Measurements from ENCODE around the gene DDHD1. TPM values are rescaled to one million over a fixed set of nuclear protein-coding genes. Genes with fewer than 3 reads are reported as not detected.

The DDHD1 gene
- total RNA-seq, 5 donors from 2014 or later (not counting 1 experiment from before 2014, with no cell fraction given): 36.6 to 69.6 (median 45.4) TPM

DNA sequence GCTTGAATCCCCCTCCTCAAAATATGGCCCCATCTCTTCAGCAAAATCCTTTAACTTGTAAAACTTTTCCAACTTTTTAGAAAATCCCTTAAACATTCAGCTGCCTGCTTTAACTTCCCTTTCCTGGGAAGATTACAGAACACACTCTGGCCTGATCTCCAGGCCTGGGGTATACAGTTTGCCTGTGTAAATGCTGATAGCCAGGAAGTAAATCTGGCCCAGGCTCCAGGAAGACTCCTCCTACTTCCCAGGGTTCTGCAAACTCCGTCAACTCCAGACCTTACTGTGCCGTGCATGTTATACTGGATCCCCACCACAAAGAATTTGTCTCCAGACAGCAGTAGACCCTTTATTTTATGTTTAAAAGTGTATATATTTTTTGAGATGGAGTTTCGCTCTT, 135.3 kb downstream of the DDHD1 start:
- DNase-seq: no peak
- POLR2A ChIA-PET: no interaction called here
- Histone ChIP-seq H3K4me1 (ENCODE audit: control insufficient read depth in 1 of 2, extremely low read depth in 1 of 2, insufficient read depth in 2 of 2, low read length in 2 of 2) (no peaks in the 10 kb centered on the region), H3K36me3 (ENCODE audit: control insufficient read depth in 2 of 2, extremely low read depth in 1 of 2, insufficient read depth in 1 of 2, low read length in 1 of 2) (no peaks in the 10 kb centered on the region), H3K27me3 (replicated peaks in 1 of 2; ENCODE audit: control insufficient read depth in 2 of 2, extremely low read depth in 1 of 2, insufficient read depth in 2 of 2, low read length in 1 of 2) (no peaks in the 10 kb centered on the region), H3K27ac (ENCODE audit: low read length) (no peak overlapping the region), H3K9me3 (no peaks in the 10 kb centered on the region), H3K4me3 (ENCODE audit: control insufficient read depth in 1 of 2, extremely low read depth in 1 of 2, low read length in 1 of 2) (no peak overlapping the region)
- Mint-ChIP-seq H3K27ac (no peak overlapping the region), H3K36me3 (peaks cover 11% of the 10 kb centered on the region), H3K4me1 (no peaks in the 10 kb centered on the region), H3K9me3 (peaks cover 0 to 2% (median 0%) of the 10 kb centered on the region in 3 donors), H3K27me3 (peaks cover 6 to 10% of the 10 kb centered on the region in 2 donors), H3K4me3 (no peak overlapping the region)
- CTCF ChIA-PET: no interaction called here
- no peak for ATAC-seq (replicated peaks in 1 of 4)
- no CpG with 5 or more reads among the region's 3 CpGs for WGBS (ENCODE audit: insufficient coverage)

DNA sequence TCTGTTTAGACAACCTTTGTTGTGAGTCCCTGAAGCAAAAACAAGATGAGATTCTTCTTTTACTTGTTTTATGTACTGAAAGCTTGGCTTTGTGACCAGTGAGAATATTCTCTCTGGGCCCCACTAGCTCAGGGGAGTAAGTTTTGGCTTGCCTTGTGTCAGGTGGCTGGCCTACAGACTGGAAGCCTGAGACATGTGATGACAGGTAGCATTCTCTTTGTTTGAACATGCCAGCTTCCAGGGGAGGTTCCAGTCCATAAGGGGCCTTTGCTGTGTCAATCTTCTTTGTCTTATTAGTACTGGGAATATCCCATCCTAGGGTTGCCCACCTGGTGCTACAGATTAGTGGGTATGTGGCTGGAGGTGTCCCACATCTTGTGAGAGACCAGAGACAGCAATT, 136.2 kb downstream of the DDHD1 start:
- no peak for ATAC-seq (replicated peaks in 1 of 4)
- H3K4me3 Mint-ChIP-seq: no peak overlapping the region
- Histone ChIP-seq H3K36me3 (ENCODE audit: control insufficient read depth in 2 of 2, extremely low read depth in 1 of 2, insufficient read depth in 1 of 2, low read length in 1 of 2) (no peaks in the 10 kb centered on the region), H3K9me3 (no peaks in the 10 kb centered on the region), H3K27ac (ENCODE audit: low read length) (no peak overlapping the region), H3K27me3 (replicated peaks in 1 of 2; ENCODE audit: control insufficient read depth in 2 of 2, extremely low read depth in 1 of 2, insufficient read depth in 2 of 2, low read length in 1 of 2) (no peaks in the 10 kb centered on the region), H3K4me1 (ENCODE audit: control insufficient read depth in 1 of 2, extremely low read depth in 1 of 2, insufficient read depth in 2 of 2, low read length in 2 of 2) (no peaks in the 10 kb centered on the region), H3K4me3 (ENCODE audit: control insufficient read depth in 1 of 2, extremely low read depth in 1 of 2, low read length in 1 of 2) (no peak overlapping the region)
- H3K27me3 Mint-ChIP-seq: peaks cover 6 to 10% of the 10 kb centered on the region in 2 donors
- POLR2A ChIA-PET: no interaction called here
- H3K4me1 Mint-ChIP-seq: no peaks in the 10 kb centered on the region
- H3K36me3 Mint-ChIP-seq: peaks cover 7% of the 10 kb centered on the region
- CTCF ChIA-PET: no interaction called here
- H3K27ac Mint-ChIP-seq: no peak overlapping the region
- peaks cover 0 to 2% (median 0%) of the 10 kb centered on the region in 3 donors for H3K9me3 Mint-ChIP-seq
- no peak for DNase-seq

DNA sequence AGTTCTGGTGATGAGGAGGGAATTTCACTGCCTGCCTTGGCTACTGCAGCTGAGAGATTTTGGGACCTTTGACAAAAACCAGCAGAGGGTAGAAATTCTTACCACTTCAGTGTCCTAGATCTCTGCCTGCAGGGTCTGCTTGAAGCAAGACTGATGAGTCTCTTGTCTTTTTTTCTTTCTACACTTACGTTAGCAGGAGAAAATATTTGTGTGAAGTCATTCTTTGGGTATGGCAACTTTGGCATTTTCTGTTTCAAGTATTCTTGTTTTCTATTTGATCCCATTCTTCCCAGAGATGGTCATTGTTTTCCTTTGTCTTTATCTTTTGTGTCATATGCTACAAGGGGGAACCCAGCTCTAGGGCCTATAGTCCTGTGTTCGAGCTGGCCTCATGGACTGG, 136.6 kb downstream of the DDHD1 start:
- WGBS (ENCODE audit: insufficient coverage): no CpG with 5 or more reads among the region's 2 CpGs
- DNase-seq (no peak), ATAC-seq (replicated peaks in 1 of 4) (no peak)
- H3K27me3 ChIP-seq (replicated peaks in 1 of 2; ENCODE audit: control insufficient read depth in 2 of 2, extremely low read depth in 1 of 2, insufficient read depth in 2 of 2, low read length in 1 of 2): no peaks in the 10 kb centered on the region
- H3K4me1 ChIP-seq (ENCODE audit: control insufficient read depth in 1 of 2, extremely low read depth in 1 of 2, insufficient read depth in 2 of 2, low read length in 2 of 2): no peaks in the 10 kb centered on the region
- no peaks in the 10 kb centered on the region for H3K4me1 Mint-ChIP-seq
- no peaks in the 10 kb centered on the region for H3K36me3 ChIP-seq (ENCODE audit: control insufficient read depth in 2 of 2, extremely low read depth in 1 of 2, insufficient read depth in 1 of 2, low read length in 1 of 2)
- CTCF ChIA-PET: no interaction called here
- H3K4me3 Mint-ChIP-seq: no peak overlapping the region
- H3K27ac Mint-ChIP-seq: no peak overlapping the region
- H3K9me3 Mint-ChIP-seq: peaks cover 0 to 2% (median 0%) of the 10 kb centered on the region in 3 donors
- peaks cover 6 to 10% of the 10 kb centered on the region in 2 donors for H3K27me3 Mint-ChIP-seq
- POLR2A ChIA-PET: no interaction called here
- no peak overlapping the region for H3K27ac ChIP-seq (ENCODE audit: low read length)
- H3K9me3 ChIP-seq: no peaks in the 10 kb centered on the region
- H3K4me3 ChIP-seq (ENCODE audit: control insufficient read depth in 1 of 2, extremely low read depth in 1 of 2, low read length in 1 of 2): no peak overlapping the region
- peaks cover 7% of the 10 kb centered on the region for H3K36me3 Mint-ChIP-seq

DNA sequence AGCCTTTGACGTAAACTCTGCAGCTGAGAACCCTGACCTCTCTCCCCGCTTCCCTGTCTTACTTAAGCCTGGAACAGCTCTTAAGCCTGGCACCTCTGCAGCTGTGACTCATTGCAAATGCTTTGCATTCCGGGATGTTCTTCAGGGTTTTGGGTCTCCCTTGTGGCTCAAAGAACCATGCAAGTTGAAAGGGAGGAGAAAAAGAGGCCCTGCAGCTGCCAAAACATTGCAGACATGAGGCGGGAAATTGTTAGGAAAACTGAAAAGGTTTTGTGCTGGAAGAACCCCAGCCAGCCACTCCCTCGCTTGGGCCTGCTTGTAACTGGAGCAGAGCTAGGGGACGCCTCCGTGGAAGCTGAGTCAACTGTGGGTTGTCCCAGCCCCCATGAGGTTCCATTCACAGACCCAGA, 142.1 kb downstream of the DDHD1 start:
- Histone ChIP-seq H3K4me1 (ENCODE audit: control insufficient read depth in 1 of 2, extremely low read depth in 1 of 2, insufficient read depth in 2 of 2, low read length in 2 of 2) (no peaks in the 10 kb centered on the region), H3K4me3 (ENCODE audit: control insufficient read depth in 1 of 2, extremely low read depth in 1 of 2, low read length in 1 of 2) (no peak overlapping the region), H3K36me3 (ENCODE audit: control insufficient read depth in 2 of 2, extremely low read depth in 1 of 2, insufficient read depth in 1 of 2, low read length in 1 of 2) (no peaks in the 10 kb centered on the region), H3K27me3 (replicated peaks in 1 of 2; ENCODE audit: control insufficient read depth in 2 of 2, extremely low read depth in 1 of 2, insufficient read depth in 2 of 2, low read length in 1 of 2) (peaks cover 0 to 5% of the 10 kb centered on the region in 2 experiments), H3K27ac (ENCODE audit: low read length) (no peak overlapping the region), H3K9me3 (no peaks in the 10 kb centered on the region)
- no peak overlapping the region for H3K27ac Mint-ChIP-seq
- POLR2A ChIA-PET: no interaction called here
- WGBS (ENCODE audit: insufficient coverage): 94% methylated on average over 4 of the region's 7 CpGs
- H3K4me1 Mint-ChIP-seq: no peaks in the 10 kb centered on the region
- no peak overlapping the region for H3K4me3 Mint-ChIP-seq
- peaks cover 6 to 7% of the 10 kb centered on the region in 2 donors for H3K27me3 Mint-ChIP-seq
- no peak for DNase-seq
- no peaks in the 10 kb centered on the region for H3K9me3 Mint-ChIP-seq
- ATAC-seq (replicated peaks in 1 of 4): no peak
- peaks cover 3% of the 10 kb centered on the region for H3K36me3 Mint-ChIP-seq
- CTCF ChIA-PET: no interaction called here

DNA sequence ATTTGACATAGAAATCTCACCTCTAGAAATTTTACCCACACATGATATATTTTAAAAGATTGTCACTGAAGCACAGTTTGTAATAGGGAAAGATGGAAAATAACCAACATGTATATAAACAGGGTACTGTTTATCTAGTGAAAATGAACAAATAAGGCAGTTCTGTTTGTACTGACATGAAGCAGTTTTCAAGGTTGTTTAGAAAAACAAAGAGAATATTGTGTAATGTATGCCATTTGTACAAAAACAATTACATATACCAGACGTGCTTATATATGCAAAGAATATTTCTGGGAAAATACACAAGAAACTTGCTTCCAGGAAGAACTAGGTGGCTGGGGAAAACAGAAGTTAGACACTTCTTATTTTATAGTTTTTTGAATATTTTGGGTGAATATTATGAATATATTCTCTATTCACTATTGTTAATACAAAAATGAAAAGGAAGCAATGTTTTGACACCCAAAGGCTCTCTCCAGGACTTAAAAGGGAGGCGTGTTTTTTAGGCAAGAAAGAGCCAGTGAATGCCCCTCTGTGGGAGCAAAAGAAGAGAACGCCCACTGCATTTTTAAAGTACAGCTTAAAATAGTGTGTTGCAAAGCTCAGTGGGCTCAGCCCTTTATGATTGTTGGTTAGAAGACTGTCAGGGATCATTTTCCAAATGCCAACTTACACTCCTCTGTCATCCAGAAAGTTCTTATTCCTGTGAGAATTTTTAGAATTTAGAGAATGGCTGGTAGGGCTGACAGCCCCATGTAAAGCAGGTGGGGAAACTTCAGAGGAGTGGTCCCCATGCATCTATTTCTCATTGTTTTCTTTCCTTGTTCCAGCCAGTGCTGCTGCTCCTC, 142.7 kb downstream of the DDHD1 start:
- 67% methylated on average over 1 of the region's 3 CpGs for WGBS (ENCODE audit: insufficient coverage)
- H3K27me3 Mint-ChIP-seq: peaks cover 7% of the 10 kb centered on the region in 2 donors
- H3K4me3 Mint-ChIP-seq: no peak overlapping the region
- no peaks in the 10 kb centered on the region for H3K4me1 ChIP-seq (ENCODE audit: control insufficient read depth in 1 of 2, extremely low read depth in 1 of 2, insufficient read depth in 2 of 2, low read length in 2 of 2)
- no peaks in the 10 kb centered on the region for H3K36me3 ChIP-seq (ENCODE audit: control insufficient read depth in 2 of 2, extremely low read depth in 1 of 2, insufficient read depth in 1 of 2, low read length in 1 of 2)
- no peak for DNase-seq
- ChIA-PET POLR2A (interaction anchor here in 1 of 2 donors (0.7 kb wide), 1 partner anchor 448 kb away, joined by 3 read pairs; no protein-coding TSS in a partner anchor), CTCF (no interaction called here)
- H3K4me1 Mint-ChIP-seq: no peaks in the 10 kb centered on the region
- peaks cover 0 to 5% of the 10 kb centered on the region in 2 experiments for H3K27me3 ChIP-seq (replicated peaks in 1 of 2; ENCODE audit: control insufficient read depth in 2 of 2, extremely low read depth in 1 of 2, insufficient read depth in 2 of 2, low read length in 1 of 2)
- H3K27ac Mint-ChIP-seq: no peak overlapping the region
- no peak overlapping the region for H3K27ac ChIP-seq (ENCODE audit: low read length)
- no peak overlapping the region for H3K4me3 ChIP-seq (ENCODE audit: control insufficient read depth in 1 of 2, extremely low read depth in 1 of 2, low read length in 1 of 2)
- H3K9me3 ChIP-seq: no peaks in the 10 kb centered on the region
- peaks cover 3% of the 10 kb centered on the region for H3K36me3 Mint-ChIP-seq
- ATAC-seq (replicated peaks in 1 of 4): no peak
- no peaks in the 10 kb centered on the region for H3K9me3 Mint-ChIP-seq

DNA sequence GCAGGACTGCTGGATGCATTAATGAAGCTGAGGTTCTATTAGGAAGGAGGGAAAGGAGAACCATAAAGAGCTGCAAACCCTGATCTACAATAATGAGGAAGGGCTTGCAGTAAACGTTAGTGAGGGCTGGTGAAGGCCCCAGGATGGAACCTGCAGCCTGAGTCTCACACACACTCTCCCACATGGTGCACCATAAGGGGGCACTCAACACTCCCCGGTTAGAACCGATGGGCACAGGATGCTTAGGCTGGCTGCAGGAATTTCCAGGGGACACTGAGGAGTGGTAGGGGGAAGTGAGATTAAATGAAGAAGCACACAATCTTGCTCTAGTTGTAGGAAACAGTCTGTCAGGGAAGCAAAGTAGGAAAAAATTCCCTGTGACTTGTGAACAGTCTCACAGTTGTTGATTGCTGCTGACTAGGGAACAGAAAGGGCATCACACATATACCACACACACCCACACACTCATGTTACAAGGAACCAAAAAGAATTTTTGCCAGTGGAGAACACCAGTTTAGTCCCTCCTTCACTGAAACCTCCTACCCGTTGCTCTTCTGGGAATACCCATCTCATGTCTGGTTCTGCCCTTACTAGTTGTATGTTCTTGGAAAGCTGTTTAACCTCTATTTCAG, 146.1 kb downstream of the DDHD1 start:
- no peaks in the 10 kb centered on the region for H3K36me3 Mint-ChIP-seq
- H3K9me3 Mint-ChIP-seq: no peaks in the 10 kb centered on the region
- ChIA-PET CTCF (no interaction called here), POLR2A (interaction anchor here in 1 of 2 donors (0.5 kb wide), 1 partner anchor 1547 kb away, joined by 3 read pairs; no protein-coding TSS in a partner anchor)
- peaks cover 0 to 5% of the 10 kb centered on the region in 2 experiments for H3K27me3 ChIP-seq (replicated peaks in 1 of 2; ENCODE audit: control insufficient read depth in 2 of 2, extremely low read depth in 1 of 2, insufficient read depth in 2 of 2, low read length in 1 of 2)
- ATAC-seq (replicated peaks in 1 of 4) (no peak), DNase-seq (no peak)
- H3K4me1 ChIP-seq (ENCODE audit: control insufficient read depth in 1 of 2, extremely low read depth in 1 of 2, insufficient read depth in 2 of 2, low read length in 2 of 2): no peaks in the 10 kb centered on the region
- H3K4me1 Mint-ChIP-seq: no peaks in the 10 kb centered on the region
- H3K9me3 ChIP-seq: no peaks in the 10 kb centered on the region
- H3K27ac ChIP-seq (ENCODE audit: low read length): no peak overlapping the region
- peaks cover 0 to 1% of the 10 kb centered on the region in 2 donors for H3K27me3 Mint-ChIP-seq
- WGBS (ENCODE audit: insufficient coverage): 70% methylated on average over 2 of the region's 4 CpGs
- H3K36me3 ChIP-seq (ENCODE audit: control insufficient read depth in 2 of 2, extremely low read depth in 1 of 2, insufficient read depth in 1 of 2, low read length in 1 of 2): no peaks in the 10 kb centered on the region
- H3K27ac Mint-ChIP-seq: no peak overlapping the region
- H3K4me3 ChIP-seq (ENCODE audit: control insufficient read depth in 1 of 2, extremely low read depth in 1 of 2, low read length in 1 of 2): no peak overlapping the region
- H3K4me3 Mint-ChIP-seq: no peak overlapping the region

Measured in T-cell (primary cell).